Endothelial cell of umbilical vein (primary cell): ENCODE measurements around the gene DCAF11. TPM values are rescaled to one million over a fixed set of nuclear protein-coding genes. Genes with fewer than 3 reads are reported as not detected.

Source experiments
- BruUV-seq: library from RNA; stranded (reverse); fragments of 400-500 nt; replicated peaks from 2 replicates; lab custom pipeline; 2021; lab: Mats Ljungman, UMichigan
- CTCF ChIA-PET: fragments of 300-600, 350-600 bp; sonication (Branson Sonifier 250); formaldehyde crosslinking; loops from one replicate; lab custom pipeline; 2021; ENCODE audit warnings: antibody characterized with exemption, inconsistent platforms; lab: Charles Lee
- POLR2A ChIA-PET: fragments of 300-600, 350-600 bp; sonication (Branson Sonifier 250); formaldehyde crosslinking; loops from one replicate; lab custom pipeline; 2021; ENCODE audit warnings: antibody characterized with exemption, inconsistent platforms; lab: Charles Lee
- DNase-seq: peaks from one replicate; pipeline ENCODE4 v3.0.0-alpha.2; 2011; ENCODE audit warnings: low read depth, low spot score
- FAIRE-seq: peaks from 2 replicates; lab custom pipeline; 2011; peaks lifted over from hg19 to GRCh38; lab: Jason Lieb, UNC
- H2AFZ ChIP-seq: 2 replicates; pipeline ENCODE4 v1.6.0; 2012; ENCODE audit warnings: low read depth, low read length, control low read depth, inconsistent platforms
- H3K27ac ChIP-seq: 2 replicates; pipeline ENCODE4 v1.5.1; 2011; ENCODE audit warnings: low read depth, mild to moderate bottlenecking, control low read depth, low read length, moderate library complexity; ENCODE audit not compliant: insufficient read depth
- H3K27me3 ChIP-seq, 2 experiments: 2 replicates each; pipeline versions ENCODE4 v1.6.0 to v1.6.1; 2011; ENCODE audit warnings: low read length in 2 of 2, mixed read lengths in 1 of 2; ENCODE audit not compliant: control insufficient read depth in 2 of 2, insufficient read depth in 2 of 2
- H3K36me3 ChIP-seq, 2 experiments: 2 replicates in 1 of 2; 3 replicates in 1 of 2; pipeline ENCODE4 v1.5.1; 2011; ENCODE audit warnings: low read length in 2 of 2, mild to moderate bottlenecking in 1 of 2, moderate library complexity in 1 of 2; ENCODE audit not compliant: control insufficient read depth in 2 of 2, insufficient read depth in 2 of 2; ENCODE audit errors: extremely low read depth in 1 of 2
- H3K4me1 ChIP-seq: 3 replicates; pipeline ENCODE4 v1.5.1; 2011; ENCODE audit warnings: mild to moderate bottlenecking, low read length; ENCODE audit not compliant: control insufficient read depth, insufficient read depth; ENCODE audit errors: extremely low read depth
- H3K4me2 ChIP-seq: 2 replicates; pipeline ENCODE4 v1.6.1; 2011; ENCODE audit warnings: low read length, control low read depth, mixed read lengths; ENCODE audit not compliant: insufficient read depth
- H3K4me3 ChIP-seq, 3 experiments: fragments of 200-600 bp in 1 of 3; sonication (generic), shearing (Covaris generic) in 1 of 3; replicated peaks in 1 of 3; 2 replicates each; pipeline ENCODE4 v1.5.1; 2011 to 2016; ENCODE audit warnings: control low read depth in 3 of 3, low read length in 3 of 3, mild to moderate bottlenecking in 2 of 3, inconsistent platforms in 1 of 3, low read depth in 1 of 3, moderate library complexity in 1 of 3; ENCODE audit not compliant: insufficient read depth in 1 of 3
- H3K79me2 ChIP-seq: 2 replicates; pipeline ENCODE4 v1.6.0; 2012; ENCODE audit warnings: low read length, inconsistent platforms; ENCODE audit not compliant: control insufficient read depth, insufficient read depth
- H3K9ac ChIP-seq: replicated peaks from 2 replicates; pipeline ENCODE3; 2011; ENCODE audit warnings: low read length, control low read depth; ENCODE audit not compliant: insufficient read depth; ENCODE audit errors: extremely low read depth
- H3K9me1 ChIP-seq: replicated peaks from 3 replicates; pipeline ENCODE4 v1.6.0; 2011; ENCODE audit warnings: mild to moderate bottlenecking, low read length; ENCODE audit not compliant: control insufficient read depth, insufficient read depth; ENCODE audit errors: extremely low read depth
- H3K9me3 ChIP-seq: replicated peaks from 2 replicates; pipeline ENCODE4 v1.5.1; 2012; ENCODE audit warnings: low read length, inconsistent platforms; ENCODE audit not compliant: control insufficient read depth, insufficient read depth
- H4K20me1 ChIP-seq: replicated peaks from 2 replicates; pipeline ENCODE3; 2011; ENCODE audit warnings: mild to moderate bottlenecking, low read length; ENCODE audit not compliant: control insufficient read depth, insufficient read depth; ENCODE audit errors: extremely low read depth
- EZH2 ChIP-seq: IDR thresholded peaks from 2 replicates; pipeline ENCODE4 v1.6.1; 2012; ENCODE audit warnings: borderline replicate concordance, low read depth, mild to moderate bottlenecking, moderate library complexity, low read length, inconsistent platforms; ENCODE audit not compliant: severe bottlenecking
- FOS ChIP-seq: IDR thresholded peaks from 2 replicates; pipeline ENCODE4 v1.6.1; 2011; ENCODE audit warnings: mild to moderate bottlenecking, low read length, moderate library complexity, borderline replicate concordance; ENCODE audit not compliant: insufficient read depth
- GATA2 ChIP-seq: IDR thresholded peaks from 2 replicates; pipeline ENCODE4 v1.7.0; 2011; ENCODE audit warnings: low read depth, mild to moderate bottlenecking, moderate library complexity, mixed read lengths, low read length; ENCODE audit not compliant: insufficient read length, insufficient read depth
- JUN ChIP-seq: IDR thresholded peaks from 2 replicates; pipeline ENCODE4 v1.6.1; 2011; ENCODE audit warnings: borderline replicate concordance, low read depth; ENCODE audit not compliant: insufficient read length, insufficient read depth
- MAX ChIP-seq: IDR thresholded peaks from 2 replicates; pipeline ENCODE4 v1.6.1; 2011; ENCODE audit not compliant: insufficient read depth, insufficient read length
- MYC ChIP-seq: IDR thresholded peaks from one replicate; pipeline ENCODE4 v1.6.1; 2011; ENCODE audit warnings: mild to moderate bottlenecking, low read depth, low read length
- POLR2A ChIP-seq: IDR thresholded peaks from 2 replicates; pipeline ENCODE4 v1.6.1; 2012; ENCODE audit warnings: low read depth, mild to moderate bottlenecking, control low read depth, low read length
- POLR2AphosphoS5 ChIP-seq: IDR thresholded peaks from 2 replicates; pipeline ENCODE4 v1.6.1; 2012; ENCODE audit warnings: low read depth, mild to moderate bottlenecking, control low read depth, low read length, moderate library complexity; ENCODE audit not compliant: insufficient read depth
- dilution Hi-C: fragments of 300-500 bp; cut with MboI; formaldehyde crosslinking; loops from one replicate; pipeline ENCODE4 v1.15.0; 2019; ENCODE audit warnings: low sequenced_read_pairs; ENCODE audit not compliant: extremely low pct_ligation_motif_present
- intact Hi-C: fragments of 100-400 bp; cut with micrococcal nuclease; formaldehyde crosslinking; loops from one replicate; pipeline ENCODE4 v1.10.0; 2022
- polyA plus RNA-seq, 4 experiments: library from polyadenylated mRNA; depleted of rRNA in 3 of 4; stranded (reverse) in 3 of 4; unstranded in 1 of 4; fragments of >200 nt; gene quantifications; 2 replicates each; pipeline versions ENCODE4 v1.2.1 to v1.2.3, GENCODE V29; 2011 to 2012; ENCODE audit warnings: missing spikeins in 1 of 4
- total RNA-seq: library from RNA; stranded (reverse); gene quantifications from 2 replicates; pipeline ENCODE4 v1.2.3, GENCODE V29; 2021
- TF ChIP-seq, protein P1 (sequence below), 2 donors: IDR thresholded peaks; 1 replicate in 1 of 2; 2 replicates in 1 of 2; pipeline ENCODE4 v1.5.1; 2011; ENCODE audit warnings: low read length in 2 of 2, mild to moderate bottlenecking in 2 of 2, moderate library complexity in 2 of 2, control low read depth in 1 of 2, inconsistent platforms in 1 of 2, low read depth in 1 of 2; ENCODE audit not compliant: insufficient read depth in 1 of 2; ENCODE audit errors: extremely low read depth in 1 of 2

DCAF11 gene
- total and polyA plus RNA-seq, 2 donors (not counting 3 experiments of a cell fraction or from before 2014, with no cell fraction given): 37.3 to 38.5 TPM

GRCh38 chr14:24119691-24120090 is 5.1 kb downstream of the DCAF11 start:
- no peak for TF ChIP-seq MAX
- TF ChIP-seq GATA2: no peak
- no peak for TF ChIP-seq JUN
- TF ChIP-seq, protein P1, sequence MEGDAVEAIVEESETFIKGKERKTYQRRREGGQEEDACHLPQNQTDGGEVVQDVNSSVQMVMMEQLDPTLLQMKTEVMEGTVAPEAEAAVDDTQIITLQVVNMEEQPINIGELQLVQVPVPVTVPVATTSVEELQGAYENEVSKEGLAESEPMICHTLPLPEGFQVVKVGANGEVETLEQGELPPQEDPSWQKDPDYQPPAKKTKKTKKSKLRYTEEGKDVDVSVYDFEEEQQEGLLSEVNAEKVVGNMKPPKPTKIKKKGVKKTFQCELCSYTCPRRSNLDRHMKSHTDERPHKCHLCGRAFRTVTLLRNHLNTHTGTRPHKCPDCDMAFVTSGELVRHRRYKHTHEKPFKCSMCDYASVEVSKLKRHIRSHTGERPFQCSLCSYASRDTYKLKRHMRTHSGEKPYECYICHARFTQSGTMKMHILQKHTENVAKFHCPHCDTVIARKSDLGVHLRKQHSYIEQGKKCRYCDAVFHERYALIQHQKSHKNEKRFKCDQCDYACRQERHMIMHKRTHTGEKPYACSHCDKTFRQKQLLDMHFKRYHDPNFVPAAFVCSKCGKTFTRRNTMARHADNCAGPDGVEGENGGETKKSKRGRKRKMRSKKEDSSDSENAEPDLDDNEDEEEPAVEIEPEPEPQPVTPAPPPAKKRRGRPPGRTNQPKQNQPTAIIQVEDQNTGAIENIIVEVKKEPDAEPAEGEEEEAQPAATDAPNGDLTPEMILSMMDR (IDR thresholded peaks at IDR 0.05; ENCODE audit: extremely low read depth in 1 of 2, insufficient read depth in 1 of 2, low read depth in 1 of 2, low read length in 2 of 2): no peak
- TF ChIP-seq FOS: no peak
- TF ChIP-seq POLR2A: no peak
- TF ChIP-seq EZH2: no peak
- TF ChIP-seq MYC: no peak
- no peak for TF ChIP-seq POLR2AphosphoS5
- DNase-seq (no peak), FAIRE-seq (no peak)
- Histone ChIP-seq H4K20me1 (no peaks in the 10 kb centered on the region), H3K27ac (no peak overlapping the region), H3K4me2 (no peak overlapping the region), H2AFZ (no peak overlapping the region), H3K4me3 (no peak overlapping the region), H3K9ac (no peak overlapping the region), H3K79me2 (no peaks in the 10 kb centered on the region), H3K9me1 (no peaks in the 10 kb centered on the region), H3K36me3 (peaks cover 11 to 38% of the 10 kb centered on the region in 2 experiments), H3K9me3 (no peaks in the 10 kb centered on the region), H3K27me3 (no peaks in the 10 kb centered on the region), H3K4me1 (peaks cover 7% of the 10 kb centered on the region)
- CTCF ChIA-PET: interaction anchor here (1.0 kb wide), 1 partner anchor 22 kb away, joined by 4 read pairs; the partner anchor contains the start of gene EMC9
- POLR2A ChIA-PET: no interaction called here
- dilution Hi-C loops (no loop called here), intact Hi-C loops (no loop called here)
- no TSS peak for BruUV-seq
